ENCODE results near the gene SSTR3. TPM values are rescaled to one million over a fixed set of nuclear protein-coding genes. Genes with fewer than 3 reads are reported as not detected.

Gene SSTR3
- total and polyA plus RNA-seq, 3 experiments from 2014 or later: 0.24 to 0.62 (median 0.59) TPM

DNA sequence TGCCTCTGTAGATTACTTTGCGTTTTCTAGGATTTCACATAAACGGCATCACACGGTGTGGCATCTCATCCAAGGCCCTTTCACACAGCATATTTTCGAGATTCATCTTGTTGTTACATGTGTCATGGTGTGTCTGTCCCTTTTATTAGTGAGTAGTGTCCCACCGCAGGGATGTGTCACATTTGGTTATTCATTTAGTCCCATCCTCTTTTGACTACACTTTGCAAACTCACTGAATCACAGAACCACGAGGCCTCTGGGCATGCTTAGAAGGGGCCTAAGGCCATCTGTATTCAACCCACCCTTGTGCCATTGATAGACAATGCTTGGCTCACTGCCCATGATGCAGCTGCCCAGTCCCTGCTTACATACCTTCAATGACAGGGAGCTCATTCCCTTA, 36.0 kb upstream of the SSTR3 start:
- Mint-ChIP-seq H3K4me3 (peak overlapping the region in 1 of 7 donors; percentile 69), H3K27me3 (peaks cover 0 to 2% of the 10 kb centered on the region in 2 donors), H3K27ac (peak overlapping the region in 1 of 8 donors; percentile 48), H3K4me1 (peaks cover 16 to 23% (median 18%) of the 10 kb centered on the region in 3 donors), H3K9me3 (no peaks in the 10 kb centered on the region), H3K36me3 (peaks cover 0 to 7% (median 0%) of the 10 kb centered on the region in 3 donors)
- Histone ChIP-seq H3K4me3 (ENCODE audit: low read length) (no peak overlapping the region), H3K27ac (ENCODE audit: low read depth, low read length) (no peak overlapping the region), H3K4me1 (ENCODE audit: insufficient read depth, low read length) (peaks cover 18% of the 10 kb centered on the region), H3K27me3 (ENCODE audit: insufficient read depth, low read length, poor library complexity, severe bottlenecking) (no peaks in the 10 kb centered on the region), H3K9me3 (ENCODE audit: low read length) (no peaks in the 10 kb centered on the region), H3K36me3 (ENCODE audit: insufficient read depth, low read length) (no peaks in the 10 kb centered on the region)
- no peak for DNase-seq
- ChIA-PET CTCF (interaction anchor here (1.8 to 13.1 kb wide), 2 partner anchors 10 to 13 kb away, joined by 5 to 233 read pairs; no protein-coding TSS in a partner anchor), POLR2A (interaction anchor here (0.6 to 1.4 kb wide), 2 partner anchors 17 to 59 kb away, joined by 3 read pairs; no protein-coding TSS in a partner anchor)

DNA sequence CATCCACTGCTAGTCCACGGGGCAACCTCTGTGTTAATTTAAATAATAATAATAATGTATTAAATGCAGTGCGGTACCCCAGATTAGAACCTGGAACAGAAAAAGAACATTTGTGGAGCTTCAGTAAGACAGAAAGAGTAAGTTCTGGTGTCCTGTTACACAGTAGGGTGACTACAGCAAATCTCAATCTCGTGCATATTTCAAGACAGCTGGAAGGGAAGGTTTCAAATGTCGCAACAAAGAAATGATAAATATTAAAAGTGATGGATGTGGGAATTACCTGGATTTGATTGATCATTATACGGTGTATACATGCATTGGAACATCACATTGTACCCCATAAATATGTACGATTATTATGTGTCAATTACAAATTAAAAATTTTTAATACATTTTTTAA, 33.5 kb upstream of the SSTR3 start:
- Histone ChIP-seq H3K36me3 (ENCODE audit: insufficient read depth, low read length) (peaks cover 1% of the 10 kb centered on the region), H3K4me1 (ENCODE audit: insufficient read depth, low read length) (peaks cover 34% of the 10 kb centered on the region), H3K9me3 (ENCODE audit: low read length) (no peaks in the 10 kb centered on the region), H3K27me3 (ENCODE audit: insufficient read depth, low read length, poor library complexity, severe bottlenecking) (no peaks in the 10 kb centered on the region), H3K4me3 (ENCODE audit: low read length) (no peak overlapping the region), H3K27ac (ENCODE audit: low read depth, low read length) (no peak overlapping the region)
- POLR2A ChIA-PET: interaction anchor here (1.4 to 9.1 kb wide), 2 partner anchors 15 to 23 kb away, joined by 4 to 115 read pairs; no protein-coding TSS in a partner anchor
- DNase-seq: no peak
- no peaks in the 10 kb centered on the region for H3K9me3 Mint-ChIP-seq
- H3K27me3 Mint-ChIP-seq: no peaks in the 10 kb centered on the region
- H3K4me1 Mint-ChIP-seq: peaks cover 35 to 44% (median 35%) of the 10 kb centered on the region in 3 donors
- peak overlapping the region in 4 of 8 donors; percentile 77 to 100 (median 94) for H3K27ac Mint-ChIP-seq
- H3K36me3 Mint-ChIP-seq: peaks cover 0 to 25% (median under 1%) of the 10 kb centered on the region in 3 donors
- H3K4me3 Mint-ChIP-seq: peak overlapping the region in 2 of 7 donors; percentile 95 to 98
- CTCF ChIA-PET: interaction anchor here (1.2 to 13.1 kb wide), 6 partner anchors 16 to 62 kb away, joined by 3 to 233 read pairs (median 14); no protein-coding TSS in a partner anchor

DNA sequence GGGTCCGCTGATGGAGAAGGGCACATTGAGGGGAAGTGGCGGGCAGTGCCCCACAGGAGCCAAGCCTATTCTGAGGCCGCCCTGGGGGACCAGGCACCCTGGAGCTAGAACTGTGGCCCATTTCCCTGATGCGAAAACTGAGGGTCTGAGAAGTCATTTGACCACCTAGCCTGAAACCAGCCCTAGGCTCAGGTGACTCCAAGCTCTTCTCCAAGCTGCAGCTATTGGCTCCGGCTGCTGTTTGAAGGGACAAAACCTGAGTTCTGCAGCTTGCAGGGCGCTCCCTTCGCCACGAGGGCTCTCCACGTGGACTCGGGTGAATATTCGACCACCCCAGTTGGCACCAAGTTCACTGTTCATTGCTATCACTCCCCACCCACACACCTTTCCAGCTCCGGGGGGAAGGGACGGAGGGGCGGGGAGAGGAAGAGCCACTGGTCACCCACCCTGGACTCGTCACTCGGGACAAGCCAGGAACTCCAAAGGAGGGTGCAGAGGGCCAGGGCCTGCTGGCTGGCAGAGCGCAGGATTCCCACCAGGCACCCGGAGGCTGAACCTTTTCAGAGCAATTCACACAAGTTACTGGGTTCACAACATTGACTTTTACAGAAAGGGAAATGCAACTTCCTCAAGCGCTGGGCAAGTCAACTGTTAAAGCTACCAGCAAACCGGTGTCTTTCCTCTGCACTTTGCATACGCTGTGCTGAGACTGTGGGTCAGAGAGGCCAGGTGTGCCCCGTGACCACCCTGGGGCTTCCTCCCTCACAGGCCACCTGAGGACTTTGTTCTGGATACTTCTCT, 32.8 kb upstream of the SSTR3 start:
- Histone ChIP-seq H3K27me3 (ENCODE audit: insufficient read depth, low read length, poor library complexity, severe bottlenecking) (no peaks in the 10 kb centered on the region), H3K27ac (ENCODE audit: low read depth, low read length) (no peak overlapping the region), H3K4me1 (ENCODE audit: insufficient read depth, low read length) (peaks cover 40% of the 10 kb centered on the region), H3K9me3 (ENCODE audit: low read length) (no peaks in the 10 kb centered on the region), H3K4me3 (ENCODE audit: low read length) (peak overlapping the region; percentile 100), H3K36me3 (ENCODE audit: insufficient read depth, low read length) (peaks cover 8% of the 10 kb centered on the region)
- ChIA-PET CTCF (interaction anchor here (1.1 to 13.1 kb wide), 13 partner anchors 11 to 184 kb away, joined by 3 to 233 read pairs (median 6); partner anchors contain the start of gene IL2RB), POLR2A (interaction anchor here (0.9 to 9.1 kb wide), 7 partner anchors 14 to 45 kb away, joined by 3 to 115 read pairs (median 9); no protein-coding TSS in a partner anchor)
- Mint-ChIP-seq H3K4me1 (peaks cover 41 to 50% (median 42%) of the 10 kb centered on the region in 3 donors), H3K27me3 (no peaks in the 10 kb centered on the region), H3K27ac (peak overlapping the region; percentile 79 to 100 (median 98)), H3K36me3 (peaks cover 6 to 31% (median 7%) of the 10 kb centered on the region in 3 donors), H3K4me3 (peak overlapping the region; percentile 88 to 98 (median 93)), H3K9me3 (no peaks in the 10 kb centered on the region)
- DNase-seq: peak in 1 of 5 donors; percentile 31

DNA sequence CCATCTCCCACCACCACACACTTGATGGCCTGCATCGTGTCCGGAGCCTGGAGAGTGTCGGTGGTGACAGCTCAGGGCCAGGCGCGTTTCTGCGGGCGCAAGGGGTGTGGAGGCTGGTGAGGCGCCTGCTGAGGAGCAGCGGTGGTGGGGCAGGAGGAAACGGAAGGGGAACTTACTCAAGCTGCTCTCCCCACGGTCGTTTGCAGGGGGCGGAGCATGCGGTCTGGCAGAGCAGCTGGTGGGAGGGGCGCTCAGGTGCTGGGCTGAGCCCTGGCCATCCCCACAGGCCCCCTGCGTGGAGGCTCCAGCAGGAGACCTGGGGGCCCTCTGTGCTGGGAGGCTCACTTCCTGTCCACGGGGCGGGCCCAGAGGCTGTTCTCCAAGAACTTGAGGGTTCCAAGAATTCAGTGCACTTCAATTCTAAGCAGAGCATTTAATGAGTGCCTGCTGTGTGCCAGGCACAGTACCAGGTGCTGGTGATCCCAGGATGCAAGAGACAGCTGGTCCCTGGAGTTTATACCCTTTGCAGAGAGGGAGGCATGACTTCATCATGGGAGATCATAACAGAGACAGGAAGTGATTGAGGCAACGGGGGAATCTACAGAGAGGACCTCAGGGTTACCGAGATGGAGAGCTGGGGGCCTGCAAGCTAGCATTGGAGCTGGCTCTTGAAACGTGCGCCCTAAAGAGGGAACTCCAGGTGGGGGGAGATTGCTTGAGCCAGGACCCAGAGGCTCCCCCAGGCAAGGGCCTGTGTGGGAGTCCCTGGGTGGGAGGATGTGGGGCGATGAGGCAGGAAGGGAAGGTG, 32.0 kb upstream of the SSTR3 start, which contains the start of gene RAC2:
Gene RAC2, minus strand, starts transcription at position 156 of the 808 bp plus-strand sequence. Its CDS starts 121 bp downstream, at position 35.
- Mint-ChIP-seq H3K4me1 (peaks cover 49 to 58% (median 50%) of the 10 kb centered on the region in 3 donors), H3K4me3 (peak within 1 kb of the TSS; percentile 88 to 98 (median 93)), H3K27me3 (no peaks in the 10 kb centered on the region), H3K27ac (peak within 1 kb of the TSS; percentile 79 to 100 (median 98)), H3K36me3 (peaks cover 6 to 38% (median 8%) of the 10 kb centered on the region in 3 donors), H3K9me3 (no peaks in the 10 kb centered on the region)
- peak within 1 kb of the TSS; percentile 100 for H3K4me3 ChIP-seq (ENCODE audit: low read length)
- peaks cover 48% of the 10 kb centered on the region for H3K4me1 ChIP-seq (ENCODE audit: insufficient read depth, low read length)
- CTCF ChIA-PET: interaction anchor here (1.0 to 13.1 kb wide), 15 partner anchors 10 to 318 kb away, joined by 3 to 233 read pairs (median 6); partner anchors contain the start of gene IL2RB
- POLR2A ChIA-PET: interaction anchor here (0.6 to 9.1 kb wide), 11 partner anchors 13 to 872 kb away, joined by 3 to 115 read pairs (median 3); no protein-coding TSS in a partner anchor
- H3K27ac ChIP-seq (ENCODE audit: low read depth, low read length): peak within 1 kb of the TSS; percentile 91
- H3K27me3 ChIP-seq (ENCODE audit: insufficient read depth, low read length, poor library complexity, severe bottlenecking): no peaks in the 10 kb centered on the region
- peak; percentile 77 to 93 (median 83) for DNase-seq
- no peaks in the 10 kb centered on the region for H3K9me3 ChIP-seq (ENCODE audit: low read length)
- H3K36me3 ChIP-seq (ENCODE audit: insufficient read depth, low read length): peaks cover 15% of the 10 kb centered on the region

DNA sequence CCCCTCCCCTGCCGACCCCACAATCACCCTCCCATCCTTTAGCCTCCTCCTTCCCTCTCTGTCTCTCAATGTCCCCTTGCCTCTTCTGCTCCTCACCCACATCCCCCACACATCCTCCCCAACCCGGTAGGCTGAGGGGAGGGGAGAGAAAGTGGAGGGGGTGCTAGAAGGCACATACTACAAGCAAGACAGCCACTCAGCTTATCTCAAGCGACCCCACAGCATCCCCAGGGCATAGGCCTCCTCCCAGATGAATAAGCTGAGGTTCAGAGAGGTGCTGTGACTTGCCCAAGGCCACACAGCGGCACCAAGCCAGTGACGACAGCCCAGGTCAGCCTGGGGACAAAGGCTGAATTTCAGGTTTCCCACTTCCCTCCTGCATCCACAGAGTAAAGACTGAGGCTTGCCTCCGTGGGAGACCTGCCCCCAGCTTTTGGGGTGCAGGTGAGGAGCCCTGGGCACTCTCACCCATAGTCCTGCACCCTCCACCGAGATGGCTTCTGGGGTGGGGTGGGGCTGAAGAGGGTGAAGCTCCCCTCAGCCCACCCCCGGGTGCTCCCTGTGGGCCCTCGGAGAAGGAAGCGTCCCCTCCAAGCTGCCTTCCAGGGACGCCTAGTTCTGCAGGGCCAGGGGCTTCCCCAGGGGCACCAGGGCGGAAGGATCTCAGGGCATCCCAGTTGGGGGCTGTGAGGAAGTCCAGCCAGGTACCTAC, 31.3 kb upstream of the SSTR3 start:
- Mint-ChIP-seq H3K27ac (peak overlapping the region; percentile 79 to 100 (median 98)), H3K36me3 (peaks cover 6 to 46% (median 8%) of the 10 kb centered on the region in 3 donors), H3K4me1 (peaks cover 55 to 66% (median 57%) of the 10 kb centered on the region in 3 donors), H3K4me3 (peak overlapping the region; percentile 88 to 98 (median 93)), H3K9me3 (no peaks in the 10 kb centered on the region), H3K27me3 (no peaks in the 10 kb centered on the region)
- Histone ChIP-seq H3K9me3 (ENCODE audit: low read length) (no peaks in the 10 kb centered on the region), H3K4me3 (ENCODE audit: low read length) (peak overlapping the region; percentile 100), H3K4me1 (ENCODE audit: insufficient read depth, low read length) (peaks cover 56% of the 10 kb centered on the region), H3K27ac (ENCODE audit: low read depth, low read length) (peak overlapping the region; percentile 91), H3K27me3 (ENCODE audit: insufficient read depth, low read length, poor library complexity, severe bottlenecking) (no peaks in the 10 kb centered on the region), H3K36me3 (ENCODE audit: insufficient read depth, low read length) (peaks cover 23% of the 10 kb centered on the region)
- DNase-seq: peak in 1 of 5 donors; percentile 35
- ChIA-PET POLR2A (interaction anchor here (0.8 to 9.1 kb wide), 9 partner anchors 13 to 121 kb away, joined by 3 to 115 read pairs (median 3); no protein-coding TSS in a partner anchor), CTCF (interaction anchor here (0.9 to 13.1 kb wide), 16 partner anchors 9 to 319 kb away, joined by 3 to 233 read pairs (median 8); partner anchors contain the start of gene IL2RB)

DNA sequence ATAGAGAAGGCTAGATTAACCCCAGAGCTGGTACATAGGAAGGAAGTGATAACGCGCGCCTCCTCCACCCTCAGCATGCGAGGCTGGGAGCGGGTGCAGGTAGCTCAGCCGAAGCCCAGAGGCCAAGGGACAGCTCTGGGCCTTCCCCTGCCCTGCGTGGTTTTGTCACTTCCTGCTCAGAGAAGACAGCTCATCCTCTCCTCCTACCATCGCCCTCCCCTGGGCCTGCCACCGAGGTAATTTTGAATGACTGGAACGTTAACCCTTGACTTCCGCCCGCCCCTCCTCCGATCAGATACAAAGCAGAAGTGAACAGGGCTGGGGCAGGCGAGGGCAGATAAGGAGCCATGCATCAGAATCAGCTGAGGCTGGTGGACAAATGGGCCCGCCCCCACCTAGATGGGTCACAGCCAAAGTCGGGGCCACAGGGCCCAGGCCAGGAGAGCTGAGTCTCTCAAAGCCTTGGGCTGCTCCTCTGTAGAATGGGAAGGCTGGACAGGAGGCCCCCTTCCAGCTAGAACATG, 30.2 kb upstream of the SSTR3 start:
- Mint-ChIP-seq H3K27ac (peak overlapping the region; percentile 79 to 100 (median 98)), H3K4me1 (peaks cover 65 to 77% (median 68%) of the 10 kb centered on the region in 3 donors)
- peak overlapping the region; percentile 100 for H3K4me3 ChIP-seq (ENCODE audit: low read length)

More for the DNA sequence above, 30.2 kb upstream of the SSTR3 start:
- Mint-ChIP-seq H3K4me3 (peak overlapping the region; percentile 88 to 98 (median 93)), H3K36me3 (peaks cover 6 to 55% (median 9%) of the 10 kb centered on the region in 3 donors), H3K9me3 (no peaks in the 10 kb centered on the region), H3K27me3 (no peaks in the 10 kb centered on the region)
- no peaks in the 10 kb centered on the region for H3K27me3 ChIP-seq (ENCODE audit: insufficient read depth, low read length, poor library complexity, severe bottlenecking)
- CTCF ChIA-PET: interaction anchor here (0.7 to 13.1 kb wide), 19 partner anchors 10 to 214 kb away, joined by 3 to 233 read pairs (median 5); no protein-coding TSS in a partner anchor
- peak; percentile 80 to 94 (median 85) for DNase-seq
- no peaks in the 10 kb centered on the region for H3K9me3 ChIP-seq (ENCODE audit: low read length)
- peaks cover 29% of the 10 kb centered on the region for H3K36me3 ChIP-seq (ENCODE audit: insufficient read depth, low read length)
- POLR2A ChIA-PET: interaction anchor here (0.7 to 9.1 kb wide), 10 partner anchors 12 to 120 kb away, joined by 3 to 115 read pairs (median 3); no protein-coding TSS in a partner anchor
- peaks cover 66% of the 10 kb centered on the region for H3K4me1 ChIP-seq (ENCODE audit: insufficient read depth, low read length)
- H3K27ac ChIP-seq (ENCODE audit: low read depth, low read length): peak overlapping the region; percentile 91

All from CD8-positive, alpha-beta memory T cell (primary cell).